Nephron (organoid): ENCODE results near the gene N4BP2.
A peak's percentile ranks its signal among the peaks of the same experiment; 100 is the strongest.

Experiments used
- H3K27ac Mint-ChIP-seq, 3 experiments: 2 replicates each; pipeline ENCODE4 v1.8.0; 2020; ENCODE audit warnings: mixed read lengths in 3 of 3, mild to moderate bottlenecking in 2 of 3, moderate library complexity in 1 of 3
- H3K27me3 Mint-ChIP-seq: 2 replicates; pipeline ENCODE4 v1.8.0; 2021; ENCODE audit warnings: low read depth, mild to moderate bottlenecking, moderate library complexity, mixed read lengths
- H3K36me3 Mint-ChIP-seq: 2 replicates; pipeline ENCODE4 v1.8.0; 2020; ENCODE audit warnings: low read depth, mixed read lengths
- H3K4me1 Mint-ChIP-seq: 2 replicates; pipeline ENCODE4 v1.8.0; 2020; ENCODE audit warnings: mixed read lengths
- H3K4me3 Mint-ChIP-seq, 3 experiments: 2 replicates each; pipeline ENCODE4 v1.8.0; 2020; ENCODE audit warnings: mild to moderate bottlenecking in 3 of 3, mixed read lengths in 3 of 3, moderate library complexity in 2 of 3
- H3K9me3 Mint-ChIP-seq: 2 replicates; pipeline ENCODE4 v1.8.0; 2020; ENCODE audit warnings: mixed read lengths
- TF ChIP-seq, protein P1 (sequence below), 3 experiments: fragments of 200-600 bp; sonication (generic); IDR thresholded peaks; one replicate each; pipeline ENCODE4 v1.5.0; 2021; ENCODE audit warnings: antibody characterized with exemption in 3 of 3; ENCODE audit not compliant: unreplicated experiment in 3 of 3

N4BP2 gene

DNA sequence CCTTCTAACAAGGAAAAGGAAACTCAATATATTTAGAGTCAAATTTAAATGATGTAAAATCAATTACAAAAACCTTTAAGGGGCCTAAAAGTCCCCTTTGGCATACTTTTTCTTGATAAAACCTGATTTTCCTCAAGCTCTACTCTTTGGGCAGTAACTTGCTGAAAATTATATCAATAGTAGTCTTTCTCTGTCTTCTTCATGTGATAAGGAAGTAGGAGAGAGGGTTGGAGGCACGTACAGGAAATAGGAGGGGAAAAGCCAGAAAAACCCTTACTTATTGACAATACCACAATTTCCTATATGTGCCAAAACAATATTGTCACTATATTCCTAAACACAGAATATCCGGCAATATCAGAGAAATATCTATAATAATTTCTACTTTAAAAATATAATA is 149.8 kb downstream of the N4BP2 start:
- no peaks in the 10 kb centered on the region for H3K9me3 Mint-ChIP-seq
- TF ChIP-seq, protein P1, sequence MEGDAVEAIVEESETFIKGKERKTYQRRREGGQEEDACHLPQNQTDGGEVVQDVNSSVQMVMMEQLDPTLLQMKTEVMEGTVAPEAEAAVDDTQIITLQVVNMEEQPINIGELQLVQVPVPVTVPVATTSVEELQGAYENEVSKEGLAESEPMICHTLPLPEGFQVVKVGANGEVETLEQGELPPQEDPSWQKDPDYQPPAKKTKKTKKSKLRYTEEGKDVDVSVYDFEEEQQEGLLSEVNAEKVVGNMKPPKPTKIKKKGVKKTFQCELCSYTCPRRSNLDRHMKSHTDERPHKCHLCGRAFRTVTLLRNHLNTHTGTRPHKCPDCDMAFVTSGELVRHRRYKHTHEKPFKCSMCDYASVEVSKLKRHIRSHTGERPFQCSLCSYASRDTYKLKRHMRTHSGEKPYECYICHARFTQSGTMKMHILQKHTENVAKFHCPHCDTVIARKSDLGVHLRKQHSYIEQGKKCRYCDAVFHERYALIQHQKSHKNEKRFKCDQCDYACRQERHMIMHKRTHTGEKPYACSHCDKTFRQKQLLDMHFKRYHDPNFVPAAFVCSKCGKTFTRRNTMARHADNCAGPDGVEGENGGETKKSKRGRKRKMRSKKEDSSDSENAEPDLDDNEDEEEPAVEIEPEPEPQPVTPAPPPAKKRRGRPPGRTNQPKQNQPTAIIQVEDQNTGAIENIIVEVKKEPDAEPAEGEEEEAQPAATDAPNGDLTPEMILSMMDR (IDR thresholded peaks at IDR 0.05; ENCODE audit: unreplicated experiment in 3 of 3) = no peak

More for the DNA sequence above, 149.8 kb downstream of the N4BP2 start:
- Mint-ChIP-seq H3K27ac (peak overlapping the region in 1 of 3 experiments; percentile 24), H3K4me1 (no peaks in the 10 kb centered on the region), H3K36me3 (no peaks in the 10 kb centered on the region), H3K4me3 (no peak overlapping the region), H3K27me3 (peaks cover 4% of the 10 kb centered on the region)
